HG02588 (cell line): ENCODE results near the gene RNU7-1.
A peak's percentile ranks its signal among the peaks of the same experiment; 100 is the strongest.
"Not testable (repeated sequence)": the region's sequence is repeated elsewhere in the genome, so short reads cannot be mapped to it uniquely, and the experiment has no call there.

ENCODE experiments used
- ATAC-seq: cut with Tn5 transposase; IDR thresholded peaks from one replicate; pipeline ENCODE4 v1.9.1; 2021; ENCODE audit warnings: mild to moderate bottlenecking, moderate library complexity; ENCODE audit not compliant: unreplicated experiment

The RNU7-1 gene

DNA sequence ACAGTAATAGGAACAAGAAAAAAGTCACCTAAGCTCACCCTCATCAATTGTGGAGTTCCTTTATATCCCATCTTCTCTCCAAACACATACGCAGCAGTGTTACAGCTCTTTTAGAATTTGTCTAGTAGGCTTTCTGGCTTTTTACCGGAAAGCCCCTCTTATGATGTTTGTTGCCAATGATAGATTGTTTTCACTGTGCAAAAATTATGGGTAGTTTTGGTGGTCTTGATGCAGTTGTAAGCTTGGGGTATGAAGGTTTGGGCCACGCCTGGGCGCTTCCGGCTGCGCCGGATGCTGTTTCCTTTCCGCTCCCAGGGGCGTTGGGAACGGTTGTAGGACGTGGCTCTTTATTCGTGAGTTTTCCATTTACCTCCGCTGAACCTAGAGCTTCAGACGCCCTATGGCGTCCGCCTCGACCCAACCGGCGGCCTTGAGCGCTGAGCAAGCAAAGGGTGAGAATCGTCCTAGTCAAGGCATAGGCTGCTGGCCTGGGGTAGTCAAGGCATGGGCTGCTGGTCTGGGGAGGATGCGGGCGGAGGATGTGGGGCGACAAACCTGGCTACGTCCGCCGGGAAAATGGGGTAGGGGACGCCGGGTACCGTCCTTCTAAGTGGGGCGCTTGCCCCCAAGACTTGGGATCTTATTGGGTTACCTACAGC, at the start of gene RNU7-1, which contains the start of gene C12orf57:
Gene RNU7-1 (plus strand): TSS at position 95 of the 659 bp plus-strand sequence.
Gene C12orf57 (plus strand): TSS at position 301 of the 659 bp plus-strand sequence. CDS start 100 bp downstream, at position 401.
- peak; percentile 40 for ATAC-seq

DNA sequence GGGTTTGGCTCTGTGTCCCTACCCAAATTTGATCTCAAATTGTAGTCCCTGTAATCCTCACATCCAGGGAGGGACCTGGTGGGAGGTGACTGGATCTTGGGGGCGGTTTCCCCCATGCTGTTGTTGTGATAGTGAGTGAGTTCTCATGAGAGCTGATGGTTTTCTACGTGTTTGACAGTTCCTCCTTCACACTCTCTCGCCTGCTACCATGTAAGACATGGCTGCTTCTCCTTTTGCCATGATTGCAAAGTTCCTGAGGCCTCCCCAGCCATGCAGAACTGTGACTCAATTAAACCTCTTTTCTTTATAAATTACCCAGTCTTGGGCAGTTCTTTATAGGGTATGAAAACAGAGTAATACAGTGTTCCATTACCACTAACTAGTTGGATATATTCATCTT, 49.3 kb upstream of the RNU7-1 start:
- no peak for ATAC-seq

DNA sequence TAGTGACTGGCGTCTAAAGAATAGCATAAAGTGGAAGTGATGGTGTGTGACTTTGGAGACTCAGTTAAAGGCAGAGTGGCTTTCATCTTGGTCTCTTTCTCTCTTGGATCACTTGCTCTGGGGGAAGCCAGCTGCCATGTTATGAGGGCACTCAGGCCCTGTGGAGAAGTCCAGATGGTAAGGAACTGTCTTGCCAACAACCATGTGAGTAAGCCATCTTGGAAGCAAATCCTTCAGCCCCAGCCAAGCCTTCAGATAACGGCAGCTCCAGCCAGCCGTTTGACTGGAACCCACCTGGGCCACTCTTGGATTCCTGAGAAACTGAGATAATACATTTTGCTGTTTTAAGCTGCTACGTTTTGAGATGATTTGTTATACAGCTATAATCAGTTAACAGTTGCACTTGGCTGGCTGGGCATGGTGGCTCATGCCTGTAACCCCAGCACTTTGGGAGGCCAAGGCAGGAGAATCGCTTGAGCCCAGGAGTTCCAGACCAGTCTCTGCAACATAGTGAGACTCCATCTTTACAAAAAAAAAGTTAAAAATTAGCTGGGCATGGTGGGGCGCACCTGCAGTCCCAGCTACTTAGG, 46.7 kb upstream of the RNU7-1 start:
- no peak for ATAC-seq

DNA sequence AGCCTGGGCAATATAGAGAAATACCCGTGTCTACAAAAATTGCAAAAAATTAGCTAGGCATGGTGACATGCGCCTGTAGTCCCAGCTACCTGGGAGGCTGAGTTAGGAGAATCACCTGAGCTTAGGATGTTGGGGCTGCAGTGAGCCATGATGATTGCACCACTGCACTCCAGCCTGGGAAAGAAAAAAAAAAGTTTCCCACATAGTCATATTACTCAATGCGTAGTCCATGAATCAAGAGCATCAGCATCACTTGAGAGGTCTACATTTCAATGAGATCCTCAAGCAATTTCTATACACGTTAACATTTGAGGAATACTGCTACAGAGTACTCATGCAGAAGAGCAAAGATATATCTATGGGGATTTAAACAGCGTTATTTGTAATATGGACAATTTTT, 44.2 kb upstream of the RNU7-1 start:
- ATAC-seq = no peak

DNA sequence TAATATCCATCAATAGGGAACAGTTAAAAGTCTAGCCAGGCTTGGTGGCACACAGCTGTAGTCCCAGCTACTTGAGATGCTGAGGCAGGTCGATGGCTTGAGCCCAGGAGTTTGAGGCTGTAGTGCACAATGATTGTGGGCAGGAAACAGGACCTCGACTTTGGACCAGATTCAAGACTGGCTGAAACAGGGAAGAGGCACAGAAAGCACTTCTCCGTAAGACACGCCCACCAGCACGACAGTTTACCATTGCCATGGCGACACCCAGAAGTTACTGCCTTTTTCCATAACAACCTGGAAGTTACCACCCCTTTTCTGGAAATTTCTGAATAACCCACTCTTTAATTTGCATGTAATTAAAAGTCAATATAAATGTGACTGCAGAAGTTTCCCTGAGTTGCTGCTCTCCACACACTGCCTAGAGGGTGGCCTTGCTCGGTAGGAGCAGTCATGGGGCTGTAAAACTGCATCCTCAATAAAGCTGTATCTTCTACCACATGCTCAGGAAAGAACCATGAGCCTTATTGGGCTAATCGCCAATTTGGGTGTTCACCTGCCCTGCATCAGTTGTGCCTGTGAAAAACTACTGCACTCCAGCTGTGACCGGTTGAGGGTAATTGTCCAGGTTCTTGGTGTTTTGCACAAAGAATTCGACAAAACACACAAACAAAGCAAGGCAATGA, 43.6 kb upstream of the RNU7-1 start:
- no peak for ATAC-seq

DNA sequence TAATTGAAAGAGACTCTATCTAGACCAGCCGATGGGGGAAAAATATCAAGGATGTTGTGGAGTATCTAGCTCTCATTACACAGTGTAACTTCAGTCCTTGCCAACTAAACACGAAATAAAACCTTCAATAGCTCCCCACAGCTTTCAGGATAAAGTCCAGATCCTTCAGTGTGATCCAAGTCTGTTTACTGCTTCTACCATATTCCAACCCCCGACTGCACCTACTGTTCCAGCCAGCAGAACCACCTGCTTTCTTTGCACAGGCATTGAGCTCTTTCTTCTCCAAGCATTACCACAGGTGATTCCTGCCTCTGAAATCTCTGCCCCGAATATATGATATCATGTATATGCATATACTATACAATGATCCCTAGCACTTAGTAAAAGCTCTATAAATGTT, 41.2 kb upstream of the RNU7-1 start:
- ATAC-seq = no peak

DNA sequence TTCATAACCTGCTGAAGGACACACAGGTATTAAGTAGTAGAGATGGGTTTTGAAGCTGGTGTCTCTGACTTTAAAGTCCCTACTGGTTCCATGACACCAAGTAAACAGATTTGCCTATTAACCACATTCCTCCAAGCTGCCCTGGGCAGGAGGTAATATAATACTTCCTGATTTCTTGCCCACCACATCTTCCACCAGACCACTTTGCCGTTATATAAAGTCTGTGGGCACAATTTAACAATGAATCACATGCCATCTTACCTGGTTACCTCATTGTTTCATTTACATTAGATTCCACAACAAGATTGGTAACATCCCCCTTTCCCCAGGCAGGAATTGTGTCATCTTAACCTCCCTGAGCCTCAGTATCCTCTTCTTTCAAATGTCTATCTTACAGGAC, 39.9 kb upstream of the RNU7-1 start:
- no peak for ATAC-seq

DNA sequence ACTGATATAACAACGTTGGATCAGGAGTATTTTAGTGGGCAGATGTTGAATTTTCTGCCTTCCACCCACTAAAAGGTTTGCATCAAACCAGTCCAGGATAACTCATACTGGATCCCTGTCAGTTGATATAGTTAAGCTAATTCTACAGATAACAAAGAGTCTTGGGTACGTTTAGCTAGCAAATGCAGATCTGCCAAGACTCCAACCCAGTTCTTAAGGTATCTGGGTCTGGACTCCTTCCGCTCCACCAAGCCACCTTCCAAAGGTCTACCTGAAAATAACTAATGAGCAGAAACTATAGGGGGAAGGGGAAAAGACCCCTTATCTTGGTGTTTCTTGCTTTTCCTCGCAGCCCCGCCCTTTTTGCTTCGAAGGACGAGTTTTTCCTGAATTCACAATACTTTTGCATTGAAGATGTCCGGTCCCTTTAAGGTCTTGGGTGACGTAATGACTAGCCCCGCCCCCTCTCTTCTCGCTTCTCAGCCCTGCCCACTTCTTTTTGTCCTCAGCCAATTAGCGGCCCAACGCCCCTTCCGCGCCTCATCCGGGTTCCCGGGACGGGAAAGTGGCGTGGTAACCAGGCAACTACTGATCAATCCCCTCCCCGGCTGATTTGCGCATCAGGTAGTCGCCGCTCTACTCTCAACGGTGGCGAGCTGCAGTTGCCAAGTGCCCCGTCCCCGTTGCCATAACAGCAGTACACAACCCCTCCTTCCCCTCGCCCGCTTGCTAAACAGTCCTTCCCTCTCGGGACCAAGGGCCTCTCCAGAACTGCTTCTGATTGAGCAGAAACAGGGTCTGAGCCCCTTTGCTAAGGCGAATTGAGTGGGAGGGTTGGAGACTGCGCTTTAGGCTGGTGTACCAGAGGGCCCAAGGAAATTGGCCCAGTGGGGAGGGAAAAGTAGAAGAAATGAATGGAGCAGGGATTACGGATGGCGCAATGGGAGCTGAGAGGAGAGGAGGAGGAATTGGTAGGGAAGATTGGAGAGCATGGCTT, 39.0 kb upstream of the RNU7-1 start, which contains the start of gene LRRC23:
Gene LRRC23 (plus strand): TSS at position 543 of the 997 bp plus-strand sequence. CDS start 812 bp downstream, outside the sequence.
- peak; percentile 91 for ATAC-seq

DNA sequence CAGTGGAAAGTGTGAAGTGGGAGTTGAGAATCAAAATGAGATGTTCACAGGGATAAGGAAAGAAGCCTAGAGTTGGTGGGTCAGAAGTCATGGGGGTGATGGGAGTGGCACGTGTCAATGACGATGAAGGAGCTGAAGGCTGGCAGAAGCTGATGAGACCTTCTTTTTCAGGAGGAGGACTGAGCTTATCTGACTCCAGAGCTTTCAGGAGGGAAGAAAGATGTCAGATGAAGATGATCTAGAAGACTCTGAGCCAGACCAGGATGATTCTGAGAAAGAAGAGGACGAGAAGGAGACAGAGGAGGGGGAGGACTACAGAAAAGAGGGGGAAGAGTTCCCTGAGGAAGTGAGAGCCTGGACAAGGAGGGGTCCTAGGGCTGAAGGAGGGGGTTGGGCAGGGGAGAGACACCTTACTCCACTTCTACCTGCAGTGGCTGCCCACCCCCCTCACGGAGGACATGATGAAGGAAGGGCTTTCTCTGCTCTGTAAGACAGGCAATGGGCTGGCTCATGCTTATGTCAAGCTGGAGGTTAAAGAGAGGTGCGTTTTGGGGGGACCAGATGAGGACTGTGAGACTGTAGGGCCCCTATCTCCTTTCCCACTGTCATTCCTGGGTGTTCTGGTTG, 38.1 kb upstream of the RNU7-1 start:
- no peak for ATAC-seq

DNA sequence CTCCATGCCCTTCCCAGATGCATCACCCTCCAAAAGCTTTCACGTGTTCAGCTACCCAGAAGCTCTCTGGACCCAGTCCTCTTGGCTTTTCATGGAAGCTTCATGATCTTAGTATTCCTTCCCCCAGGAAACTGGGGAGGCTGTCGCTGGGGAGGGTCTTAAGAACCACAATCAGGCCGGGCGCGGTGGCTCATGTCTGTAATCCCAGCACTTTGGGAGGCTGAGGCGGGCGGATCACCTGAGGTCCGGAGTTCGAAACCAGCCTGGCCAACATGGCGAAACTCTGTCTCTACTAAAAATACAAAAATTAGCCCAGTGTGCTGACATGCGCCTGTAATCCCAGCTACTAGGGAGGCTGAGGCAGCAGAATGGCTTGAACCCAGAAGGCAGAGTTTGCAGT, 35.5 kb upstream of the RNU7-1 start:
- not testable (repeated sequence) for ATAC-seq

DNA sequence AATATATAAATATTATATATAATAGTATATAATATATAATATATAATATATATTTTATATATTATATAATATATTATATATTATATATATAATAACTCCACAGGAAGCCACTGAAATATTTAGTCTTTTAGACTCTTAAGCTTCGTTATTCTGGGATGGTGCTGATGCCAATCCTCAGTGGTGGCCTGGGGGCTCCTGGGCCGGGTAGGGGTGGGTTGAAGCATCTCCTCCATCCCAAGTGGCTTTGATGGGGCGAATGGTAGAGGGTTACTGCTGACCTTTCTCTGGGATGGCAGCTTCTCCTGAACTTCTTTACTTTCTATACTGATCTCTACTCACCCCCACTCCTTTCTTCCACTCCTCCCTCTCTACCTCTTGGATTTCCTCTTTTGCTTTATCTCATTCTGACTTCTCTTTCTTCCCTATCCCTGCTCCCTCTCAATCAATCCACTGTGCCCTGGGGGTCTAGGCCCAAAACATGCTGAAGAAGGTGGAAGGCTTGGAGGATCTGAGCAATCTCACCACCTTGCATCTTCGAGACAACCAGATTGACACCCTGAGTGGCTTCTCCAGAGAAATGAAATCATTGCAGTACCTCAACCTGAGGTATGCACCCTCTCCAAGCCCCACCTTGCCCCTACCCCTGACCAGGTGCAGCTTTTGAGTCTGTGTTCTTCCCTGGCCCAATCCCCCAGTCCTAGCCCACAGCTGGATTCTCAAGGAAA, 34.0 kb upstream of the RNU7-1 start:
- ATAC-seq = no peak

DNA sequence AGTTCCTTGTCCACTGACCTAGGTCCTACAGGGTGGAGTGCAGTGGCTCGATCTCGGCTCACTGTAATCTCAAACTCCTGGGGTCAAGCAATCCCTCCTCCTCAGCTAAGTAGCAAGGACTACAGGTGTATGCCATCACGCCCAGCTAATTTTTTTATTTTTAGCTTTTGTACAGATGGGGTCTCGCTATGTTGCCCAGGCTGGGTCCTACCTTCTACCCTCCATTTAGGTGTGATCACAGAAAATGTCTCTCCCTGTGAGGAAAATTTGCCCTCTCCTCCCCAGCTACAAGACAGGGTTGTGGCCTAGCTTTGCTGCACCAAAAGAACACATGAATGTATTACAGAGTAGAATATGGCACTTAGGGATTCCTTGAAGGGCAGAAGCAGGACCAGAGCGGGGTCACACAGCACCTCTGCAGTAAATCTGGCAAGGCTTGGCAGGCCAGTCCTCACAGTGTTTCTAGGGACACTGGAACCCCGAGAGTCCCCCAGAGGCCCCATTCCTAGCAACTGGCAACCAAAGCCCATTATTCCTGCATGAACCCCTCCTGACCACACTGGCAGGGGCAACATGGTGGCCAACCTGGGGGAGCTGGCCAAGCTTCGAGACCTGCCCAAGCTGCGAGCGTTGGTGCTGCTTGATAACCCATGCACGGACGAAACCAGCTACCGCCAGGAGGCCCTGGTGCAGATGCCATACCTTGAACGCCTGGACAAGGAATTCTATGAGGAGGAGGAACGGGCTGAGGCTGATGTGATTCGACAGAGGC, 31.3 kb upstream of the RNU7-1 start:
- ATAC-seq = no peak

DNA sequence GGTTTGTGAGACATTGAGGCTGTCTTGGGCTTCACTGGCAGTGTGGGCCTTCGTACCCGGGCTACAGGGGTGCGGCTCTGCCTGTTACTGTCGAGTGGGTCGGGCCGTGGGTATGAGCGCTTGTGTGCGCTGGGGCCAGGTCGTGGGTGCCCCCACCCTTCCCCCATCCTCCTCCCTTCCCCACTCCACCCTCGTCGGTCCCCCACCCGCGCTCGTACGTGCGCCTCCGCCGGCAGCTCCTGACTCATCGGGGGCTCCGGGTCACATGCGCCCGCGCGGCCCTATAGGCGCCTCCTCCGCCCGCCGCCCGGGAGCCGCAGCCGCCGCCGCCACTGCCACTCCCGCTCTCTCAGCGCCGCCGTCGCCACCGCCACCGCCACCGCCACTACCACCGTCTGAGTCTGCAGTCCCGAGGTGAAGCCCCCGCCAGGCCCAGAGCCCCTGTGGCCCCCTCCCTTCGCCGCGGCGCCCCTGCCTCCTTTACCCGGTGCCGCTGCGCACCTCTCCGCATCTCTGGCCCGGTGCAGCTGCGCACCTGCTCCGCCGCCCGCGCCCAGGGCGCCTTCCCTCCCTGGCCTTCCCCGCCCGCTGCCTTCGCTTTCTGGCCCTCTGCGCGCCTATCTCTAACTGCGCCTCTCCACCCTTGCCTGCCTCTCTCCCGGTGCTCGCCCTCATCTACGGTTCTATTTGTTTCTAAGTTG, 29.2 kb upstream of the RNU7-1 start, which contains the start of gene ENO2:
Gene ENO2 (plus strand): TSS at position 335 of the 701 bp plus-strand sequence. CDS start 1,253 bp downstream, outside the sequence.
- peak; percentile 71 for ATAC-seq

DNA sequence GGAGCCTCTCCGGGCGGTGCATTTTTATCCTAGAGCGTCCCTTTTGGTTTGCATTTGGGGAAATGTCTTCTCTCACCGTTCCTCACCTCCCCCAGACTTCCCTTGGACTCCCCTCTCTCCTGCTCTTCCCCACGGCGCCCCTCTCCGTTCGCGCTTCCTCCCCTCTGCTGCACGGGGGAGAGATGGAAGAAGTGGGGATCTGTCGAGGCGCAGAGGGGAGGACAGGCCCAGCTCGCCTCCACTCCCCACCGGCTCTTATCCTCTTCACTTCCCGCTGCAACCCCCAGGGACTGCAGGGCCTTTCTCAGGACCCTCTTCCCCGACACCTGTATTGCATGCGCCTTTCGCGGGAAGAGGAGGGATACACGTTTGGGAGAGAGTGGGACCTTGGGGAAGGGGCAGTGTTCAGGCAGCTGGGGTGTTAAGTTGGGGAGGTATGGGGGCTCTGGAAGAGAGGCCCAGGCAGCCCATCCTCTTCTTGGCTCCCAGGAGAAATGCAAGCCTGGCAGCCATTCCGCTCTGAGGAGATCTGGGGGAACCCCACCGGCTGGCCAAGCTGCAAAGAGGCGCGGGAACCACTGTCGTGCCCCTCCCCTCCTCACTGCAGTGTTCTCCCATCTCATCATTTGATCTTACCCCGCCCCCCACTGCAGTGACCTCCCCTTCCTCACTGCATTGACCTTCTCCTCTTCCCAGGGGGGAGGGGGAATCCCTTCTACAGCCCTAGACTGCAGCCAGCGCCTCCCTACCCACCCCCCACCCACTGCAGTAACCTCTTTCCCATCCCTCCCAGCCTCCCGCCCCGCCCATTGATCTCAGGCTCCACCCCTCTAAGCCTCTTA, 28.4 kb upstream of the RNU7-1 start:
- no peak for ATAC-seq

DNA sequence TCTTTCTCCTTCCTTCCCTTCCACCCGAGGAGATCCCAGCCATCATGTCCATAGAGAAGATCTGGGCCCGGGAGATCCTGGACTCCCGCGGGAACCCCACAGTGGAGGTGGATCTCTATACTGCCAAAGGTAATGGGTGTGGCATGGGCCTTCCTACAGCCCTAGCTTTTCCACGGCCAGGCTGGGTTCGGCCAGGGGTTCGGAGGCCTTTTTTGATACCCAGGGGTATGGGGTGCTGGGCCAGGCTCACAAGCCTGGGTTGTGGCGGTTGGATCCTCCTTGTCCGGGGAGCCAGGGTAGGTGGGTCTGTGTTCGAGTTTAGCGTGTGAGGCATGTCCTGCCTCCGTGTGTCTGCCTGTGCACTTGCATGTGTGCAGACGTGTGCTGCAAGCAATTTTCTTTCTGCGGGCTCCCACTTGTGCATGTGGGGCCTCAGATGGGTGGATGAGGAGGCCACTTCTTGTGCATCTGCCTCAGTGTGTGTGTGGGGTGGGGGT, 27.8 kb upstream of the RNU7-1 start:
- no peak for ATAC-seq

DNA sequence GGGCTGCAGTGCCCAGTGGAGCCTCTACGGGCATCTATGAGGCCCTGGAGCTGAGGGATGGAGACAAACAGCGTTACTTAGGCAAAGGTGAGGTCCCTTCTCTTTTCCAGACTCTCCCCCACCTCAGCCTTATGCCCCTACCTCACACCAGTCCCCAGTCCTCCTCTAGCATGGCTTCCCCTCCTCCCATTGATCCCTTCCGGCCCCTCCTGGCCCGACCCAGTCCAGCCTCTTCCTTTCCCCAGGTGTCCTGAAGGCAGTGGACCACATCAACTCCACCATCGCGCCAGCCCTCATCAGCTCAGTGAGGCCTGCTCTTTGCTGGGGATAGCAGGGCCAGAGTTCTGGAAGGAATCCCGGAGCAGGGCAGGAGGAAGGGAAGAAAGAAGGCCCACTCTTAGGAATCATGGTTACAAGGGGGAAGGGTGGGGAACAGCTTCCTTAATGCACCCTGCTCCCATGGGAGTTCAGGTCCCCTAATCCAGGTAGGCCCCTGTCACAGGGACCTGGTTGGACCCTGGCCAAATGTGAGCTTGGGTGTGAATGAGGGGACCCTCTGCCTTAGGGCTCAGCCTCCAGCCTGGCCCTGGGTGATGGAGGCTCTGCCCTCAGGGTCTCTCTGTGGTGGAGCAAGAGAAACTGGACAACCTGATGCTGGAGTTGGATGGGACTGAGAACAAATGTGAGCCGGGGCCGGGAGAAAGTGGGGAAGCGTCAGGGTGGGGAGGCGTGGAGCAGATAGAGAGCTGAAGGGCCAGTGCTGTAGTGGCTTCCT, 27.0 kb upstream of the RNU7-1 start:
- no peak for ATAC-seq
